Measurements from ENCODE around the gene TMEM86B. TPM values are rescaled to one million over a fixed set of nuclear protein-coding genes. Genes with fewer than 3 reads are reported as not detected.

The TMEM86B gene
- polyA plus RNA-seq, 1 donor (not counting 4 experiments of a cell fraction or from before 2014, with no cell fraction given), result 0.60 TPM

DNA sequence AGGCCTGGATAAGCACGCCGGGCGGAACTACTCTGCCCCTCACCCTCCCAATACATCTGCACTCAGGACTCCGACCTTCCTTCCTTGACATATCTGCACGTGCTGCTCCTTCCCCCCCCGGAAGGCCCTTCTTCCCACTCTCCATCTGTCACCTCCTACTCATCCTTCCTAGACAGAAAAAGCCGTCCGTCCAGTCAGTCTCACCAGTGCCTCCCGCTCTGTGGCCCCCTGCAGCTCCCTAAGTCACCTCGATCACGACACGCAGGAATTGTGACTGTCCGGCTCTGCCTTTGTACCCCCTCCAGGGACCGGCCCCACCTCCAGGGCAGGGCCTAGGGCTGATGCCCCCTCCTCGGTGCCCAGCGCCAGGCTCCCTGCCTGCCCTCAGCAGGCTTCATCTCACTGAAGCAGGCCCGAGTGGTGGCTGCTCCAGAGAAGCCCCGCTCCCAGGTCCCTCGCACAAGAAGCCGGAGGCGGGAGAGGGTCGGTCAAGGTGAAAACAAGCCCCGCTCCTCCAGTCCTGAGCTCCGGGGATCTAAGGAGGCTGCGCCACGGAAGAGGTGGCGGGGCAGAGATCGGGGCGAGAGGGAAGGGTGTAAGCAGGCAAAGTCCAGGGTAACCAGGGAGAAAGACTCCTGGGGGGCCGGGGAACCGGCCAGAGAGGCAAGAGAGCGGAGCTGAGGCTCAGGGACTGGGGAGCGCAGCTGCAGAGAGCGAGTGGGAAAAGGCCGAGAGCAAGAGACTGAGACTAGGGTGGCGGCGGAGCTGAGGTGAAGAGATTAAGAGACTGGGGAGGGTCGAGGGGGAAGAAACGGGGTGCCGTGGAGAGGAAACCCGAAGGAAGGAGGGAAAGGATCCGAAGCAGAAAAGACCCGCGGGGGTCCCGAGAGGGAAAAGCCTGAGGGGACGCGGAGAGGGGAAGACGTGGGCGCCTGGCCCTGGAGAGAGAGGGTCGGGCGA, 29.2 kb upstream of the TMEM86B start:
- peaks cover 27% of the 10 kb centered on the region for H3K4me1 ChIP-seq (ENCODE audit: control insufficient read depth, extremely low read depth, insufficient read depth, low read length)

GRCh38 chr19:55256562-55257460, 28.2 kb upstream of the TMEM86B start:
- peak overlapping the region; percentile 94 for H3K9ac ChIP-seq (ENCODE audit: control insufficient read depth, extremely low read depth, insufficient read depth, low read length)
- H3K9me1 ChIP-seq (ENCODE audit: control insufficient read depth, extremely low read depth, insufficient read depth, low read length), result peaks cover 10% of the 10 kb centered on the region
- TF ChIP-seq, protein P1, sequence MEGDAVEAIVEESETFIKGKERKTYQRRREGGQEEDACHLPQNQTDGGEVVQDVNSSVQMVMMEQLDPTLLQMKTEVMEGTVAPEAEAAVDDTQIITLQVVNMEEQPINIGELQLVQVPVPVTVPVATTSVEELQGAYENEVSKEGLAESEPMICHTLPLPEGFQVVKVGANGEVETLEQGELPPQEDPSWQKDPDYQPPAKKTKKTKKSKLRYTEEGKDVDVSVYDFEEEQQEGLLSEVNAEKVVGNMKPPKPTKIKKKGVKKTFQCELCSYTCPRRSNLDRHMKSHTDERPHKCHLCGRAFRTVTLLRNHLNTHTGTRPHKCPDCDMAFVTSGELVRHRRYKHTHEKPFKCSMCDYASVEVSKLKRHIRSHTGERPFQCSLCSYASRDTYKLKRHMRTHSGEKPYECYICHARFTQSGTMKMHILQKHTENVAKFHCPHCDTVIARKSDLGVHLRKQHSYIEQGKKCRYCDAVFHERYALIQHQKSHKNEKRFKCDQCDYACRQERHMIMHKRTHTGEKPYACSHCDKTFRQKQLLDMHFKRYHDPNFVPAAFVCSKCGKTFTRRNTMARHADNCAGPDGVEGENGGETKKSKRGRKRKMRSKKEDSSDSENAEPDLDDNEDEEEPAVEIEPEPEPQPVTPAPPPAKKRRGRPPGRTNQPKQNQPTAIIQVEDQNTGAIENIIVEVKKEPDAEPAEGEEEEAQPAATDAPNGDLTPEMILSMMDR (optimal IDR thresholded peaks at IDR 0.05 in 1 of 3, IDR thresholded peaks at IDR 0.05 in 1 of 3, conservative IDR thresholded peaks at IDR 0.05 in 1 of 3; ENCODE audit: extremely low read depth in 1 of 3, insufficient read depth in 2 of 3, low read length in 3 of 3), result no peak
- TF ChIP-seq EZH2 (IDR thresholded peaks at IDR 0.05; ENCODE audit: low read length), result no peak
- peaks cover 31% of the 10 kb centered on the region for H3K4me1 ChIP-seq (ENCODE audit: control insufficient read depth, extremely low read depth, insufficient read depth, low read length)
- peaks cover under 1 to 13% of the 10 kb centered on the region in 2 experiments for H3K36me3 ChIP-seq (ENCODE audit: control insufficient read depth in 2 of 2, extremely low read depth in 1 of 2, insufficient read depth in 2 of 2, low read length in 2 of 2)
- no peak overlapping the region for H2AFZ ChIP-seq (ENCODE audit: control insufficient read depth, low read length)
- no peak for FAIRE-seq
- no peak for DNase-seq (ENCODE audit: low read depth, low spot score)
- H4K20me1 ChIP-seq (ENCODE audit: control insufficient read depth, extremely low read depth, insufficient read depth, low read length), result peaks cover 40% of the 10 kb centered on the region
- peak overlapping the region; percentile 91 for H3K27ac ChIP-seq (ENCODE audit: control insufficient read depth, insufficient read depth, low read length)
- no peaks in the 10 kb centered on the region for H3K9me3 ChIP-seq (ENCODE audit: control insufficient read depth, low read depth, low read length)
- H3K4me3 ChIP-seq (ENCODE audit: control insufficient read depth in 2 of 3, extremely low read depth in 1 of 3, insufficient read depth in 2 of 3, low read depth in 1 of 3, low read length in 3 of 3), result peak overlapping the region; percentile 79 to 99 (median 88)
- peak overlapping the region; percentile 96 for H3K4me2 ChIP-seq (ENCODE audit: control insufficient read depth, extremely low read depth, insufficient read depth, low read depth, low read length)
- H3K79me2 ChIP-seq (ENCODE audit: control insufficient read depth, insufficient read depth, low read length), result peaks cover 67% of the 10 kb centered on the region
- H3K27me3 ChIP-seq (ENCODE audit: control insufficient read depth, extremely low read depth, insufficient read depth, low read length), result no peaks in the 10 kb centered on the region
- dilution Hi-C loops (cut with MboI; ENCODE audit: extremely low pct_ligation_motif_present, low sequenced_read_pairs), result no loop called here

More for the DNA sequence above, 29.2 kb upstream of the TMEM86B start:
- FAIRE-seq (no peak), DNase-seq (ENCODE audit: low read depth, low spot score) (no peak)
- dilution Hi-C loops (cut with MboI; ENCODE audit: extremely low pct_ligation_motif_present, low sequenced_read_pairs), result no loop called here
- peaks cover 10% of the 10 kb centered on the region for H3K9me1 ChIP-seq (ENCODE audit: control insufficient read depth, extremely low read depth, insufficient read depth, low read length)
- peaks cover 2 to 11% of the 10 kb centered on the region in 2 experiments for H3K36me3 ChIP-seq (ENCODE audit: control insufficient read depth in 2 of 2, extremely low read depth in 1 of 2, insufficient read depth in 2 of 2, low read length in 2 of 2)
- H3K27me3 ChIP-seq (ENCODE audit: control insufficient read depth, extremely low read depth, insufficient read depth, low read length), result no peaks in the 10 kb centered on the region
- peak overlapping the region; percentile 79 to 99 (median 88) for H3K4me3 ChIP-seq (ENCODE audit: control insufficient read depth in 2 of 3, extremely low read depth in 1 of 3, insufficient read depth in 2 of 3, low read depth in 1 of 3, low read length in 3 of 3)
- H2AFZ ChIP-seq (ENCODE audit: control insufficient read depth, low read length), result no peak overlapping the region
- H3K9me3 ChIP-seq (ENCODE audit: control insufficient read depth, low read depth, low read length), result no peaks in the 10 kb centered on the region
- TF ChIP-seq, protein P1 (optimal IDR thresholded peaks at IDR 0.05 in 1 of 3, IDR thresholded peaks at IDR 0.05 in 1 of 3, conservative IDR thresholded peaks at IDR 0.05 in 1 of 3; ENCODE audit: extremely low read depth in 1 of 3, insufficient read depth in 2 of 3, low read length in 3 of 3), result no peak
- TF ChIP-seq EZH2 (IDR thresholded peaks at IDR 0.05; ENCODE audit: low read length), result no peak
- H3K79me2 ChIP-seq (ENCODE audit: control insufficient read depth, insufficient read depth, low read length), result peaks cover 59% of the 10 kb centered on the region
- H3K9ac ChIP-seq (ENCODE audit: control insufficient read depth, extremely low read depth, insufficient read depth, low read length), result peak overlapping the region; percentile 94
- peaks cover 39% of the 10 kb centered on the region for H4K20me1 ChIP-seq (ENCODE audit: control insufficient read depth, extremely low read depth, insufficient read depth, low read length)
- H3K4me2 ChIP-seq (ENCODE audit: control insufficient read depth, extremely low read depth, insufficient read depth, low read depth, low read length), result peak overlapping the region; percentile 96
- peak overlapping the region; percentile 91 for H3K27ac ChIP-seq (ENCODE audit: control insufficient read depth, insufficient read depth, low read length)
